PC-9 (cell line): ENCODE results near the gene METTL9.

Source experiments
- EZH2 ChIP-seq: fragments of 200-600 bp; sonication (generic); IDR thresholded peaks from 2 replicates; pipeline ENCODE4 v1.8.0; 2017; ENCODE audit warnings: antibody characterized with exemption, low read depth
- TF ChIP-seq, protein P1 (sequence below): fragments of 200-600 bp; sonication (generic); conservative IDR thresholded peaks from 2 replicates; pipeline ENCODE4 v1.6.1; 2017; ENCODE audit warnings: mixed run types, antibody characterized with exemption, mild to moderate bottlenecking, moderate library complexity

DNA sequence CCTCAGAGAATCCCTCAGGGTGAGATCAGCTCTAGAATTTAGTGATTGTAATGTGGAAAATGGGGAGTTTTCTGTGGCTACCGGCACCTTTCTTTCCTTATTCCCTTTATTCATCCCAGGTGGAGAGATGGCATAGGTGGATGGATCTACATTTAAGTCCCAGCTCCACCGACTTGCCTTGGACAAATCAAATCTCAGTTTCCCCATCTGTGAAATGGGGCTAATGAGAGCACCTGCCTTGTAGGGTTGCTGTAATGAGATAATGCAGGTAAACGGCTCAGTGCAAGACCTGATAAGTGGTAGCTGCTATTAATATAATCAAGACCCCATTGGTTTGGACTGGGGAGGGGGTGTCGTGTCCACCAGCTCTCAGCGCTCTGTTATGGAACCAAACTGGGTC, 104.9 kb downstream of the METTL9 start:
- TF ChIP-seq, protein P1, sequence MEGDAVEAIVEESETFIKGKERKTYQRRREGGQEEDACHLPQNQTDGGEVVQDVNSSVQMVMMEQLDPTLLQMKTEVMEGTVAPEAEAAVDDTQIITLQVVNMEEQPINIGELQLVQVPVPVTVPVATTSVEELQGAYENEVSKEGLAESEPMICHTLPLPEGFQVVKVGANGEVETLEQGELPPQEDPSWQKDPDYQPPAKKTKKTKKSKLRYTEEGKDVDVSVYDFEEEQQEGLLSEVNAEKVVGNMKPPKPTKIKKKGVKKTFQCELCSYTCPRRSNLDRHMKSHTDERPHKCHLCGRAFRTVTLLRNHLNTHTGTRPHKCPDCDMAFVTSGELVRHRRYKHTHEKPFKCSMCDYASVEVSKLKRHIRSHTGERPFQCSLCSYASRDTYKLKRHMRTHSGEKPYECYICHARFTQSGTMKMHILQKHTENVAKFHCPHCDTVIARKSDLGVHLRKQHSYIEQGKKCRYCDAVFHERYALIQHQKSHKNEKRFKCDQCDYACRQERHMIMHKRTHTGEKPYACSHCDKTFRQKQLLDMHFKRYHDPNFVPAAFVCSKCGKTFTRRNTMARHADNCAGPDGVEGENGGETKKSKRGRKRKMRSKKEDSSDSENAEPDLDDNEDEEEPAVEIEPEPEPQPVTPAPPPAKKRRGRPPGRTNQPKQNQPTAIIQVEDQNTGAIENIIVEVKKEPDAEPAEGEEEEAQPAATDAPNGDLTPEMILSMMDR: no peak
- TF ChIP-seq EZH2: no peak
